ENCODE data around the gene EGFL7.

Gene EGFL7

GRCh38 chr9:136671254-136671614 is 8.5 kb downstream of the EGFL7 start:
- TF ChIP-seq, protein P1, sequence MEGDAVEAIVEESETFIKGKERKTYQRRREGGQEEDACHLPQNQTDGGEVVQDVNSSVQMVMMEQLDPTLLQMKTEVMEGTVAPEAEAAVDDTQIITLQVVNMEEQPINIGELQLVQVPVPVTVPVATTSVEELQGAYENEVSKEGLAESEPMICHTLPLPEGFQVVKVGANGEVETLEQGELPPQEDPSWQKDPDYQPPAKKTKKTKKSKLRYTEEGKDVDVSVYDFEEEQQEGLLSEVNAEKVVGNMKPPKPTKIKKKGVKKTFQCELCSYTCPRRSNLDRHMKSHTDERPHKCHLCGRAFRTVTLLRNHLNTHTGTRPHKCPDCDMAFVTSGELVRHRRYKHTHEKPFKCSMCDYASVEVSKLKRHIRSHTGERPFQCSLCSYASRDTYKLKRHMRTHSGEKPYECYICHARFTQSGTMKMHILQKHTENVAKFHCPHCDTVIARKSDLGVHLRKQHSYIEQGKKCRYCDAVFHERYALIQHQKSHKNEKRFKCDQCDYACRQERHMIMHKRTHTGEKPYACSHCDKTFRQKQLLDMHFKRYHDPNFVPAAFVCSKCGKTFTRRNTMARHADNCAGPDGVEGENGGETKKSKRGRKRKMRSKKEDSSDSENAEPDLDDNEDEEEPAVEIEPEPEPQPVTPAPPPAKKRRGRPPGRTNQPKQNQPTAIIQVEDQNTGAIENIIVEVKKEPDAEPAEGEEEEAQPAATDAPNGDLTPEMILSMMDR (IDR thresholded peaks at IDR 0.05; ENCODE audit: unreplicated experiment in 3 of 3) = no peak
- Mint-ChIP-seq H3K36me3 (ENCODE audit: low read depth) (no peaks in the 10 kb centered on the region), H3K27ac (no peak overlapping the region)

DNA sequence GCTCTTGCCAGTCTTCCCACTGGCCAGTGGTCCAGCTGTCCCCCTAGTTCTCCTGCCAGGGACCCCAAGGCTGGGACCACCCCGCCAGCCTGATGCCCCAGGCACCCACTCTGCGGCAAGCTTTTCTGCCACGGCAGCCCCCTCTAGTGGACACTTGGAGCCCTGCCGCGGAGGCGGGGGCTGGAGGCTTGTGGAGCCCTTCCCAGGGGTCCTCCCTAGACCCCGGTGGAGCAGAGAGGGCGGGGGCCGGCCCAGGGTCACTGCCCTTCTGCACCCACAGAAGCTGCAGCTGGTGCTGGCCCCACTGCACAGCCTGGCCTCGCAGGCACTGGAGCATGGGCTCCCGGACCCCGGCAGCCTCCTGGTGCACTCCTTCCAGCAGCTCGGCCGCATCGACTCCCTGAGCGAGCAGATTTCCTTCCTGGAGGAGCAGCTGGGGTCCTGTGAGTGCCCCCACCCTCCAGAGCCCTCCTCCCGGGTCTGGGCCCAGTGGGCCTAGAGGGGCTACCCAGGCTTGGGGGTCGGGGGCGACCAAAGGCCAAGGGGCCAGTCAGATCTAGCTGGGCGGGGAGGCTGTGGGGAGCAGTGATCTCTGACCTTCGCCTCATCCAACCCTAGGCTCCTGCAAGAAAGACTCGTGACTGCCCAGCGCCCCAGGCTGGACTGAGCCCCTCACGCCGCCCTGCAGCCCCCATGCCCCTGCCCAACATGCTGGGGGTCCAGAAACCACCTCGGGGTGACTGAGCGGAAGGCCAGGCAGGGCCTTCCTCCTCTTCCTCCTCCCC is 9.1 kb downstream of the EGFL7 start:
- Mint-ChIP-seq H3K4me1 (no peaks in the 10 kb centered on the region), H3K36me3 (ENCODE audit: low read depth) (no peaks in the 10 kb centered on the region), H3K27me3 (ENCODE audit: low read depth) (no peaks in the 10 kb centered on the region), H3K4me3 (no peak overlapping the region), H3K9me3 (no peaks in the 10 kb centered on the region), H3K27ac (no peak overlapping the region)
- TF ChIP-seq, protein P1 (IDR thresholded peaks at IDR 0.05; ENCODE audit: unreplicated experiment in 3 of 3) = peak; percentile 85 to 92 (median 90)

More at GRCh38 chr9:136671254-136671614, 8.5 kb downstream of the EGFL7 start:
- H3K27me3 Mint-ChIP-seq (ENCODE audit: low read depth) = no peaks in the 10 kb centered on the region
- no peak overlapping the region for H3K4me3 Mint-ChIP-seq
- H3K4me1 Mint-ChIP-seq = no peaks in the 10 kb centered on the region
- no peaks in the 10 kb centered on the region for H3K9me3 Mint-ChIP-seq

GRCh38 chr9:136672431-136673087 is 9.8 kb downstream of the EGFL7 start:
- Mint-ChIP-seq H3K4me1 (no peaks in the 10 kb centered on the region), H3K27ac (peak overlapping the region in 1 of 3 experiments; percentile 28), H3K9me3 (no peaks in the 10 kb centered on the region), H3K36me3 (ENCODE audit: low read depth) (no peaks in the 10 kb centered on the region), H3K4me3 (no peak overlapping the region), H3K27me3 (ENCODE audit: low read depth) (no peaks in the 10 kb centered on the region)
- TF ChIP-seq, protein P1 (IDR thresholded peaks at IDR 0.05; ENCODE audit: unreplicated experiment in 3 of 3) = no peak

GRCh38 chr9:136673088-136673974 is 10.6 kb downstream of the EGFL7 start:
- H3K4me1 Mint-ChIP-seq = no peaks in the 10 kb centered on the region

DNA sequence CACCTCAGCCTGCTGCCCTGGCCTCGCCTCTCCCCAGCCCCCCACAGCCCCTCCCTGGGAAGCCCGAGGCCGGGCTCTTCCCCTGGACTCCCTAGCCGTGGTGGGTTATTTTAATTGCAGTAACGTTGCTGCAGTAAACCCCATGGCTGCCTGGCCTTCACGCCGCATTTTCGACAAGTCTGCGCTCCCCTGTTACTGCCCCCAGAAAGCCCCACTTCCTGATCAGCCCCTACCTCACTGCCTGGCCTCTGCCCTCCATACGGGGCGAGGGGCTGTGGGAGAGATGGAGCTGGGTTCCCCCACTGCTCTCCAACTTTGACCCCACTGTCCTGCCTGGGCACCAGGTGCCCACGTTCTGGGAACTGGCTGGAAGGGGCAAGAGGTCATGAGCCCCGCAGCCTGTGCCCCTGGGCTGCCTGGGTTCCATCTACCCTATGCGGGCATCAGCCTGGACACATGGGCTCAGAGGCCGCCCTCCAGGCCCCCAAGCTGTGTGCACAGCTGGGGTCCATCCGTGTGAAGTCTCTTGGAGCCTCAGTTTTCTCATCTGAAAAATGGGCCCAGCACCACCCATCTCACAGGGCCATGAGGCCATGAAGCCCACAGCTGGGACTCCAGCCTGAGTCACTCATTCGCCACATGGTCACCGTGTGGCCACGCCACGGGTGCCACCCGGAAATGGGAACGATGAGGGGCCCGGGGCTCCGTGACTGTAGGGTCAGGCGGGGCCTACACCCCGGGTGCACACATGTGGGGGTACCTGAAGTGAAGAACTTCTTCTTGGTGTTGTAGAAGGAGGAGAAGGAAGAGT is 11.5 kb downstream of the EGFL7 start:
- Mint-ChIP-seq H3K27ac (no peak overlapping the region), H3K27me3 (ENCODE audit: low read depth) (no peaks in the 10 kb centered on the region), H3K4me1 (no peaks in the 10 kb centered on the region), H3K9me3 (no peaks in the 10 kb centered on the region), H3K4me3 (no peak overlapping the region), H3K36me3 (ENCODE audit: low read depth) (no peaks in the 10 kb centered on the region)
- TF ChIP-seq, protein P1 (IDR thresholded peaks at IDR 0.05; ENCODE audit: unreplicated experiment in 3 of 3) = no peak

More at GRCh38 chr9:136673088-136673974, 10.6 kb downstream of the EGFL7 start:
- no peaks in the 10 kb centered on the region for H3K9me3 Mint-ChIP-seq
- no peaks in the 10 kb centered on the region for H3K36me3 Mint-ChIP-seq (ENCODE audit: low read depth)
- peak overlapping the region in 1 of 3 experiments; percentile 28 for H3K27ac Mint-ChIP-seq
- TF ChIP-seq, protein P1 (IDR thresholded peaks at IDR 0.05; ENCODE audit: unreplicated experiment in 3 of 3) = no peak
- no peaks in the 10 kb centered on the region for H3K27me3 Mint-ChIP-seq (ENCODE audit: low read depth)
- no peak overlapping the region for H3K4me3 Mint-ChIP-seq

Data from nephron (organoid).